ENCODE data around the gene TRIM44.

DNA sequence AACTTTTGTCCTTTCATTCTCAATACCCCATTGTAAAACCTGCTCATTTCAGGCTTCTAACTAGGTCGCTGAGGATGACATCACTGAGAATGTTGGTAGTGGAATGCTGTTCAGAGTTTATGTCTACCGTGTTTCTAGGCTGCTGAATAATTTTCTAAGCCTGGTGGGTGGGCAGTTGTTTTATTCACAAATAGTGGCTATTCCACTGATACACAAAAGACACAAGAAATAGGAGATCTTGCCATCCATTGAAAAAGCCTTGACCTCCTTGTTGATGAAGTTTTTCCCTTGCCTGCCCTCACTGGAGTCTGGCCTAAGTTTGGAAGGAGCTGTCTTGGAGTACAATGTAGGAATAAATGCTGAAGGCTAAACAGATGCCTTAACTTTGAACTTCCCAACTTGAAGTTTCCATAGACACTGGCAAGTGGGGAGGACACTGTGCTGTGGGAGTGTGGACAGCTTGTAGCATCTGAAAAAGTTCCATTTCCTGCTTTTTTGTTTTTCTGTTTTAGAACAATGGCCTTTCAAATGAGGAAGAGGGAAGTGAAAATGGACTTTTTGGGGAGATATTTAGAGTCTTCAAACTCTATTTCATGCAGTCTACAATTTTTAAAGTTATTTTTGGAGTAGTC is 59.2 kb downstream of the TRIM44 start:
- TF ChIP-seq, protein P1, sequence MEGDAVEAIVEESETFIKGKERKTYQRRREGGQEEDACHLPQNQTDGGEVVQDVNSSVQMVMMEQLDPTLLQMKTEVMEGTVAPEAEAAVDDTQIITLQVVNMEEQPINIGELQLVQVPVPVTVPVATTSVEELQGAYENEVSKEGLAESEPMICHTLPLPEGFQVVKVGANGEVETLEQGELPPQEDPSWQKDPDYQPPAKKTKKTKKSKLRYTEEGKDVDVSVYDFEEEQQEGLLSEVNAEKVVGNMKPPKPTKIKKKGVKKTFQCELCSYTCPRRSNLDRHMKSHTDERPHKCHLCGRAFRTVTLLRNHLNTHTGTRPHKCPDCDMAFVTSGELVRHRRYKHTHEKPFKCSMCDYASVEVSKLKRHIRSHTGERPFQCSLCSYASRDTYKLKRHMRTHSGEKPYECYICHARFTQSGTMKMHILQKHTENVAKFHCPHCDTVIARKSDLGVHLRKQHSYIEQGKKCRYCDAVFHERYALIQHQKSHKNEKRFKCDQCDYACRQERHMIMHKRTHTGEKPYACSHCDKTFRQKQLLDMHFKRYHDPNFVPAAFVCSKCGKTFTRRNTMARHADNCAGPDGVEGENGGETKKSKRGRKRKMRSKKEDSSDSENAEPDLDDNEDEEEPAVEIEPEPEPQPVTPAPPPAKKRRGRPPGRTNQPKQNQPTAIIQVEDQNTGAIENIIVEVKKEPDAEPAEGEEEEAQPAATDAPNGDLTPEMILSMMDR (IDR thresholded peaks at IDR 0.05; ENCODE audit: low read depth, low read length, poor library complexity, severe bottlenecking), result no peak
- no peak for TF ChIP-seq EZH2phosphoT487 (IDR thresholded peaks at IDR 0.05; ENCODE audit: borderline replicate concordance, low read length)
